Kidney (tissue), 14 donors: ENCODE data around the gene CKS1B. TPM values are rescaled to one million over a fixed set of nuclear protein-coding genes. Genes with fewer than 3 reads are reported as not detected.
"Not testable (repeated sequence)": the region's sequence is repeated elsewhere in the genome, so short reads cannot be mapped to it uniquely, and the experiment has no call there.

Source experiments
- DNase-seq, 5 donors: peaks; one replicate each; pipeline ENCODE4 v3.0.0-alpha.2; 2013 to 2020
- FAIRE-seq: peaks from 2 replicates; lab custom pipeline; 2012; peaks lifted over from hg19 to GRCh38; lab: Jason Lieb, UNC
- H3K27ac ChIP-seq, 2 donors: one replicate each; pipeline ENCODE4 v1.7.0; 2013; ENCODE audit warnings: low read depth in 2 of 2, low read length in 2 of 2, inconsistent platforms in 1 of 2
- H3K27me3 ChIP-seq: one replicate; pipeline ENCODE4 v1.7.1; 2013; ENCODE audit warnings: low read length, inconsistent platforms; ENCODE audit not compliant: control insufficient read depth, insufficient read depth
- H3K36me3 ChIP-seq, 3 donors: one replicate each; pipeline versions ENCODE4 v1.7.0 to v1.7.1; 2013; ENCODE audit warnings: low read length in 3 of 3, control low read depth in 1 of 3, inconsistent platforms in 1 of 3; ENCODE audit not compliant: insufficient read depth in 3 of 3, control insufficient read depth in 2 of 3
- H3K4me1 ChIP-seq, 3 donors: one replicate each; pipeline versions ENCODE4 v1.7.0 to v1.7.1; 2013; ENCODE audit warnings: low read length in 3 of 3, inconsistent platforms in 1 of 3, low read depth in 1 of 3; ENCODE audit not compliant: control insufficient read depth in 2 of 3, insufficient read depth in 2 of 3
- H3K4me3 ChIP-seq, 3 donors: one replicate each; pipeline versions ENCODE4 v1.7.0 to v1.8.1; 2013; ENCODE audit warnings: low read length in 3 of 3, control low read depth in 1 of 3, inconsistent platforms in 1 of 3
- H3K9ac ChIP-seq, 3 donors: one replicate each; pipeline versions ENCODE4 v1.7.0 to v1.7.1; 2013; ENCODE audit warnings: low read length in 3 of 3, control low read depth in 1 of 3, inconsistent platforms in 1 of 3
- H3K9me3 ChIP-seq, 3 donors: one replicate each; pipeline versions ENCODE4 v1.7.0 to v1.7.1; 2013; ENCODE audit warnings: low read length in 3 of 3, control low read depth in 1 of 3, inconsistent platforms in 1 of 3; ENCODE audit not compliant: control insufficient read depth in 2 of 3, insufficient read depth in 1 of 3
- CTCF ChIP-seq: IDR thresholded peaks from 3 replicates; pipeline ENCODE4 v1.5.1; 2012; ENCODE audit warnings: mild to moderate bottlenecking, moderate library complexity, borderline replicate concordance; ENCODE audit not compliant: insufficient read depth; ENCODE audit errors: extremely low read depth
- intact Hi-C: fragments of 100-400 bp; cut with DNase I; formaldehyde crosslinking; loops from one replicate; pipeline ENCODE4 v1.11.1; 2022
- polyA plus RNA-seq: library from polyadenylated mRNA; stranded (reverse); fragments of 350-450 nt; fragmentation: Illumina TruSeq; extraction: RNeasy Lipid Tissue Mini Kit (QIAGEN cat#74804); gene quantifications from one replicate; pipeline ENCODE4 v1.2.3, GENCODE V29; 2014; ENCODE audit warnings: low read depth, low replicate concordance; ENCODE audit not compliant: insufficient read depth
- total RNA-seq: library from RNA; stranded (reverse); fragmentation: NEBNext Ultra II Directional; extraction: Animal tissue kit (Norgen Biotek cat#: 25700); gene quantifications from one replicate; pipeline ENCODE4 v1.2.1, GENCODE V29; 2021
- donor health status: control.
- donor health status: control.
- donor health status: control.
- donor health status: control.
- donor health status: control.
- donor health status: DM: yes; HTN: yes; CAD: no.
- donor health status: Normal renal cell carcinoma (clear cell type).

CKS1B gene
- total and polyA plus RNA-seq, 2 donors from 2014 or later = 23.1 to 43.1 TPM

- H3K36me3 ChIP-seq = peaks cover 2 to 14% (median 5%) of the 10 kb centered on the region in 3 donors
- DNase-seq = peak in 2 of 5 donors; percentile 56 to 61
- peaks cover 0 to 13% (median 5%) of the 10 kb centered on the region in 3 donors for H3K4me1 ChIP-seq
- peak overlapping the region in 1 of 2 donors; percentile 83 for H3K27ac ChIP-seq
- FAIRE-seq = no peak
- peak overlapping the region; percentile 70 to 99 (median 94) for H3K9ac ChIP-seq
- peak overlapping the region; percentile 89 to 100 (median 91) for H3K4me3 ChIP-seq
- no peak for TF ChIP-seq CTCF
- no peaks in the 10 kb centered on the region for H3K9me3 ChIP-seq
- H3K27me3 ChIP-seq = no peaks in the 10 kb centered on the region
- intact Hi-C loops = no loop called here
These were observed 9.4 kb downstream of the CKS1B start for GRCh38 chr1:154983776-154984466.

GRCh38 chr1:154986736-154987135 lies 12.3 kb downstream of the CKS1B start:
- H3K27me3 ChIP-seq, H3K9me3 ChIP-seq, FAIRE-seq, H3K27ac ChIP-seq, DNase-seq, H3K9ac ChIP-seq, H3K4me3 ChIP-seq, intact Hi-C loops: not testable (repeated sequence)
- H3K4me1 ChIP-seq = peaks cover 0 to 13% (median 5%) of the 10 kb centered on the region in 3 donors
- H3K36me3 ChIP-seq = peaks cover 2 to 16% (median 5%) of the 10 kb centered on the region in 3 donors

DNA sequence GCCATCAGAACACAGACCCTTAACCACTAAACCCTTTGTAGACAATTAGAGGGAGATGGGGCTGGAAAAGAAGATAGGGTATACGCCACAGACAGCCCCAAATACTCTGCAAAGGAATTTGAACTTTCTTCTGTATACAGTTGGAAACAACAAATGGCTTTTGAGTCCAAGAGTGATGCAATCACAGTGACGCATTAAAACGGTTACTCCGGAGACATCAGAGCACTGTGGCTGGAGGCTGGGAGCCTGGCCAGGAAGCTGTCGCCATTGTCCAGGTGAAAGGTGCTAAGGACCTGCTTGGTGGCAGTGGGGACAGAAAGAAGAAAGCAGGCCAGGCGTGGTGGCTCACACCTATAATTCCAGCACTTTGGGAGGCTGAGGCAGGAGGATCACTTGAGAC lies 12.8 kb downstream of the CKS1B start:
- H3K36me3 ChIP-seq = peaks cover 2 to 16% (median 5%) of the 10 kb centered on the region in 3 donors
- no peak for FAIRE-seq
- no peak for TF ChIP-seq CTCF

DNA sequence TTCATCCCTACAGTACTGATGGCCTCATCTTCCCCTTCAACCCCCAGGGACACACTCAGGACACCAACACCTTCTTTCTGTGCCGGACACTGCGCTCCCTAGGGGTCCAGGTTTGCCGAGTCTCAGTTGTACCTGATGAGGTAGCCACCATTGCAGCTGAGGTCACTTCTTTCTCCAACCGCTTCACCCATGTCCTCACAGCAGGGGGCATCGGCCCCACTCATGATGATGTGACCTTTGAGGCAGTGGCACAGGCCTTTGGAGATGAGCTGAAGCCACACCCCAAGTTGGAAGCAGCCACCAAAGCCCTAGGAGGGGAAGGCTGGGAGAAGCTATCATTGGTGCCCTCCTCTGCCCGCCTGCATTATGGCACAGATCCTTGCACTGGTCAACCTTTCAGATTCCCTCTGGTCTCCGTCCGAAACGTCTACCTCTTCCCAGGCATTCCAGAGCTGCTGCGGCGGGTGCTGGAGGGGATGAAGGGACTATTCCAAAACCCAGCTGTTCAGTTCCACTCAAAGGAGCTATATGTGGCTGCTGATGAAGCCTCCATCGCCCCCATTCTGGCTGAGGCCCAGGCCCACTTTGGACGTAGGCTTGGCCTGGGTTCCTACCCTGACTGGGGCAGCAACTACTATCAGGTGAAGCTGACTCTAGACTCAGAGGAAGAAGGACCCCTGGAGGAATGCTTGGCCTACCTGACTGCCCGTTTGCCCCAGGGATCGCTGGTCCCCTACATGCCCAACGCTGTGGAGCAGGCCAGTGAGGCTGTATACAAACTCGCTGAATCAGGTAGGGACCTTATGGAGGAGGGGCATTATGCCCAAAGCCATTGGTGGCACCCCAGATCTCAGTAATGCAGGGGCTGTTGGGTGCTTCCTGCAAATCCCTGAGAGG lies 13.8 kb downstream of the CKS1B start:
- Histone ChIP-seq H3K4me3 (no peak overlapping the region), H3K9ac (no peak overlapping the region), H3K27me3 (no peaks in the 10 kb centered on the region), H3K36me3 (peaks cover 2 to 16% (median 5%) of the 10 kb centered on the region in 3 donors), H3K4me1 (peaks cover 0 to 8% (median 0%) of the 10 kb centered on the region in 3 donors), H3K9me3 (no peaks in the 10 kb centered on the region), H3K27ac (no peak overlapping the region)
- FAIRE-seq (no peak), DNase-seq (peak in 1 of 5 donors; percentile 57)
- TF ChIP-seq CTCF = no peak
- intact Hi-C loops = no loop called here

More for the DNA sequence above, 12.8 kb downstream of the CKS1B start:
- peaks cover 0 to 13% (median 4%) of the 10 kb centered on the region in 3 donors for H3K4me1 ChIP-seq
- H3K27ac ChIP-seq = no peak overlapping the region
- H3K9me3 ChIP-seq = no peaks in the 10 kb centered on the region
- DNase-seq = no peak
- H3K27me3 ChIP-seq = no peaks in the 10 kb centered on the region
- H3K4me3 ChIP-seq = no peak overlapping the region
- intact Hi-C loops = no loop called here
- H3K9ac ChIP-seq = no peak overlapping the region
